H1 (cell line): ENCODE results near the gene SLC25A22. TPM values are rescaled to one million over a fixed set of nuclear protein-coding genes. Genes with fewer than 3 reads are reported as not detected.
A peak's percentile ranks its signal among the peaks of the same experiment; 100 is the strongest.

Source experiments
- CTCF ChIA-PET: fragments of 300-600 bp; sonication (Branson Sonifier 250); formaldehyde crosslinking; loops from one replicate; lab custom pipeline; 2021; ENCODE audit not compliant: partially characterized antibody; lab: Charles Lee
- POLR2A ChIA-PET: fragments of 300-600 bp; sonication (Branson Sonifier 250); formaldehyde crosslinking; loops from one replicate; lab custom pipeline; 2021; ENCODE audit warnings: inconsistent platforms; ENCODE audit not compliant: partially characterized antibody; lab: Charles Lee
- DNase-seq, 2 experiments: peaks; one replicate each; pipeline versions ENCODE4 v3.0.0 to v3.0.0-alpha.2; 2010 to 2022; ENCODE audit warnings: low spot score in 2 of 2, low read depth in 1 of 2, mixed read lengths in 1 of 2
- FAIRE-seq: peaks from 2 replicates; lab custom pipeline; 2011; peaks lifted over from hg19 to GRCh38; lab: Jason Lieb, UNC
- H2AFZ ChIP-seq: 2 replicates; pipeline ENCODE4 v1.8.1; 2012; ENCODE audit warnings: low read length, inconsistent platforms
- H2AK5ac ChIP-seq: 2 replicates; pipeline ENCODE4 v1.6.1; 2013; ENCODE audit warnings: low read depth, low read length
- H2BK120ac ChIP-seq: replicated peaks from 2 replicates; pipeline ENCODE3; 2013; ENCODE audit warnings: low read depth, low read length, inconsistent platforms
- H2BK12ac ChIP-seq: 2 replicates; pipeline ENCODE4 v1.6.1; 2013; ENCODE audit warnings: low read depth, low read length
- H2BK15ac ChIP-seq: 2 replicates; pipeline ENCODE4 v1.6.1; 2013; ENCODE audit warnings: low read length
- H2BK20ac ChIP-seq: 2 replicates; pipeline ENCODE4 v1.6.1; 2013; ENCODE audit warnings: low read length
- H2BK5ac ChIP-seq: 2 replicates; pipeline ENCODE4 v1.6.1; 2013; ENCODE audit warnings: low read depth, low read length
- H3K14ac ChIP-seq: 2 replicates; pipeline ENCODE4 v1.6.1; 2013; ENCODE audit warnings: inconsistent platforms; ENCODE audit not compliant: insufficient read length
- H3K18ac ChIP-seq: 2 replicates; pipeline ENCODE4 v1.6.1; 2013; ENCODE audit warnings: low read length; ENCODE audit errors: extremely low read depth
- H3K23ac ChIP-seq: 2 replicates; pipeline ENCODE4 v1.6.1; 2013; ENCODE audit warnings: inconsistent platforms; ENCODE audit not compliant: insufficient read length
- H3K23me2 ChIP-seq: 2 replicates; pipeline ENCODE4 v1.6.1; 2013; ENCODE audit warnings: low read depth, low read length
- H3K27ac ChIP-seq: 2 replicates; pipeline ENCODE4 v1.6.1; 2011; ENCODE audit warnings: low read depth, low read length, inconsistent platforms
- H3K27me3 ChIP-seq, 4 experiments: replicated peaks in 1 of 4; 1 replicate in 1 of 4; 2 replicates in 3 of 4; pipeline versions ENCODE4 v1.6.1 to v1.8.1; 2011 to 2013; ENCODE audit warnings: low read length in 3 of 4, mild to moderate bottlenecking in 3 of 4, inconsistent platforms in 2 of 4, mixed read lengths in 2 of 4, moderate library complexity in 1 of 4; ENCODE audit not compliant: control insufficient read depth in 3 of 4, insufficient read depth in 3 of 4; ENCODE audit errors: extremely low read depth in 1 of 4
- H3K36me3 ChIP-seq, 4 experiments: 2 replicates each; pipeline versions ENCODE4 v1.6.1 to v1.8.1; 2011 to 2013; ENCODE audit warnings: mild to moderate bottlenecking in 4 of 4, low read length in 3 of 4, moderate library complexity in 2 of 4, control low read depth in 1 of 4, inconsistent platforms in 1 of 4; ENCODE audit not compliant: insufficient read depth in 4 of 4, control insufficient read depth in 2 of 4
- H3K4ac ChIP-seq: replicated peaks from 2 replicates; pipeline ENCODE3; 2013; ENCODE audit warnings: low read length, low read depth, mixed read lengths, inconsistent platforms; ENCODE audit not compliant: insufficient read length
- H3K4me1 ChIP-seq, 4 experiments: replicated peaks in 1 of 4; 1 replicate in 1 of 4; 2 replicates in 3 of 4; pipeline versions ENCODE4 v1.6.1 to v1.8.1; 2011 to 2013; ENCODE audit warnings: low read length in 3 of 4, inconsistent platforms in 2 of 4, mixed read lengths in 1 of 4; ENCODE audit not compliant: insufficient read depth in 4 of 4, control insufficient read depth in 3 of 4
- H3K4me2 ChIP-seq, 2 experiments: 2 replicates each; pipeline versions ENCODE4 v1.6.1 to v1.8.1; 2011 to 2013; ENCODE audit warnings: low read depth in 2 of 2, low read length in 2 of 2, control low read depth in 1 of 2, inconsistent platforms in 1 of 2, mild to moderate bottlenecking in 1 of 2; ENCODE audit not compliant: insufficient read depth in 1 of 2
- H3K4me3 ChIP-seq, 4 experiments: fragments of 200-600, 300-600 bp in 1 of 4; sonication (generic), shearing (Covaris generic), sonication (Bioruptor Twin) in 1 of 4; 2 replicates each; pipeline versions ENCODE4 v1.5.1 to v1.8.1; 2011 to 2016; ENCODE audit warnings: low read length in 4 of 4, low read depth in 3 of 4, control low read depth in 2 of 4, inconsistent platforms in 2 of 4, mild to moderate bottlenecking in 2 of 4, mixed read lengths in 1 of 4, moderate library complexity in 1 of 4; ENCODE audit not compliant: insufficient read depth in 2 of 4; ENCODE audit errors: extremely low read depth in 1 of 4
- H3K56ac ChIP-seq: replicated peaks from 2 replicates; pipeline ENCODE3; 2013; ENCODE audit warnings: low read depth, mild to moderate bottlenecking, mixed read lengths, low read length, inconsistent platforms; ENCODE audit not compliant: insufficient read length
- H3K79me1 ChIP-seq: 2 replicates; pipeline ENCODE4 v1.6.1; 2013; ENCODE audit warnings: low read depth, low read length, control low read depth
- H3K79me2 ChIP-seq, 2 experiments: 2 replicates each; pipeline versions ENCODE4 v1.6.1 to v1.8.1; 2012 to 2013; ENCODE audit warnings: low read length in 2 of 2, mild to moderate bottlenecking in 2 of 2, inconsistent platforms in 1 of 2; ENCODE audit not compliant: insufficient read depth in 2 of 2, control insufficient read depth in 1 of 2
- H3K9ac ChIP-seq, 4 experiments: replicated peaks in 1 of 4; 1 replicate in 1 of 4; 2 replicates in 3 of 4; pipeline versions ENCODE4 v1.6.1 to v1.8.1; 2011 to 2013; ENCODE audit warnings: low read depth in 3 of 4, low read length in 3 of 4, control low read depth in 2 of 4, mild to moderate bottlenecking in 2 of 4, moderate library complexity in 2 of 4, inconsistent platforms in 1 of 4; ENCODE audit errors: extremely low read depth in 1 of 4
- H3K9me3 ChIP-seq, 2 experiments: 2 replicates each; pipeline versions ENCODE4 v1.6.1 to v1.8.1; 2012 to 2013; ENCODE audit warnings: mild to moderate bottlenecking in 2 of 2, moderate library complexity in 2 of 2, control low read depth in 1 of 2, inconsistent platforms in 1 of 2, low read depth in 1 of 2, low read length in 1 of 2, mixed read lengths in 1 of 2; ENCODE audit not compliant: insufficient read depth in 2 of 2
- H4K20me1 ChIP-seq, 2 experiments: replicated peaks in 1 of 2; 2 replicates each; pipeline versions ENCODE3 to v1.8.1; 2011 to 2013; ENCODE audit warnings: inconsistent platforms in 2 of 2, low read length in 2 of 2, mild to moderate bottlenecking in 1 of 2; ENCODE audit not compliant: insufficient read depth in 2 of 2, control insufficient read depth in 1 of 2
- H4K5ac ChIP-seq: 2 replicates; pipeline ENCODE4 v1.6.1; 2013; ENCODE audit warnings: low read length, low read depth, mixed read lengths, inconsistent platforms; ENCODE audit not compliant: insufficient read length
- H4K8ac ChIP-seq: 2 replicates; pipeline ENCODE4 v1.8.0; 2013; ENCODE audit warnings: mild to moderate bottlenecking, moderate library complexity, low read length, inconsistent platforms; ENCODE audit not compliant: insufficient read depth; ENCODE audit errors: extremely low read depth
- H4K91ac ChIP-seq: replicated peaks from 2 replicates; pipeline ENCODE3; 2013; ENCODE audit warnings: low read length, mixed read lengths, inconsistent platforms; ENCODE audit not compliant: insufficient read length
- CBX5 ChIP-seq: fragments of 300-800, 300-1000 bp; sonication (generic); IDR thresholded peaks from 2 replicates; pipeline ENCODE4 v1.7.1; 2016; ENCODE audit warnings: antibody characterized with exemption, low read length, low read depth
- CBX8 ChIP-seq: fragments of 300-800, 300-1000 bp; sonication (generic); IDR thresholded peaks from 2 replicates; pipeline ENCODE4 v1.7.1; 2016; ENCODE audit warnings: low read depth, low read length, borderline replicate concordance
- JUND ChIP-seq: IDR thresholded peaks from 2 replicates; pipeline ENCODE4 v1.6.1; 2011; ENCODE audit warnings: mild to moderate bottlenecking, improper control_type of control experiment, low read length
- POU5F1 ChIP-seq: IDR thresholded peaks from 2 replicates; pipeline ENCODE4 v1.6.1; 2011; ENCODE audit warnings: low read depth, mild to moderate bottlenecking, low read length, moderate library complexity
- RNF2 ChIP-seq: fragments of 200-900, 300-1000 bp; sonication (generic); IDR thresholded peaks from 2 replicates; pipeline ENCODE4 v1.7.1; 2016; ENCODE audit warnings: borderline replicate concordance, low read depth, mild to moderate bottlenecking, antibody characterized with exemption, low read length; ENCODE audit not compliant: poor library complexity, severe bottlenecking; ENCODE audit errors: missing control alignments
- SAP30 ChIP-seq: fragments of 300-600 bp; sonication (generic); IDR thresholded peaks from 2 replicates; pipeline ENCODE4 v1.7.1; 2012; ENCODE audit warnings: low read length, moderate library complexity, mild to moderate bottlenecking, inconsistent platforms; ENCODE audit not compliant: insufficient read depth, insufficient replicate concordance
- SRF ChIP-seq: IDR thresholded peaks from 2 replicates; pipeline ENCODE4 v1.6.1; 2011; ENCODE audit warnings: mild to moderate bottlenecking, low read depth, low read length, moderate library complexity
- ZNF274 ChIP-seq: IDR thresholded peaks from 2 replicates; pipeline ENCODE4 v1.7.0; 2012; ENCODE audit warnings: low read length, borderline replicate concordance; ENCODE audit errors: extremely low read depth
- WGBS, 2 experiments: shearing (Covaris generic) in 1 of 2; methylation state at CpG; one replicate each; pipeline versions ENCODE4 v1.1.6 to v1.1.7; 2013 to 2015; ENCODE audit warnings: low lambda C conversion rate in 2 of 2, mixed read lengths in 2 of 2, inconsistent platforms in 1 of 2, low coverage in 1 of 2, missing lambda C conversion rate in 1 of 2; ENCODE audit not compliant: insufficient replicate concordance in 2 of 2, insufficient coverage in 1 of 2, insufficient read length in 1 of 2; ENCODE audit errors: extremely low coverage in 1 of 2, missing lambda C conversion rate in 1 of 2; 5-methylcytosine and 5-hydroxymethylcytosine counted together
- polyA plus RNA-seq, 7 experiments: library from polyadenylated mRNA; depleted of rRNA in 3 of 7; stranded (reverse) in 5 of 7; unstranded in 2 of 7; fragments of >200 nt in 5 of 7; fragments of 200-250 nt in 2 of 7; gene quantifications; 1 replicate in 5 of 7; 2 replicates in 1 of 7; 4 replicates in 1 of 7; pipeline versions ENCODE4 v1.2.1 to v1.2.3, GENCODE V29; 2011 to 2013; ENCODE audit warnings: missing spikeins in 2 of 7, mixed read lengths in 2 of 7
- total RNA-seq: library from RNA; stranded (reverse); fragmentation: NEBNext Ultra II Directional; extraction: Animal tissue kit (Norgen Biotek cat#: 25700); gene quantifications from 2 replicates; pipeline ENCODE4 v1.2.1, GENCODE V29; 2021

SLC25A22 gene
- total and polyA plus RNA-seq, 2 of the 8 experiments (the other 6 are each of a cell fraction or from before 2014, with no cell fraction given): 31.5 to 48.0 TPM

DNA sequence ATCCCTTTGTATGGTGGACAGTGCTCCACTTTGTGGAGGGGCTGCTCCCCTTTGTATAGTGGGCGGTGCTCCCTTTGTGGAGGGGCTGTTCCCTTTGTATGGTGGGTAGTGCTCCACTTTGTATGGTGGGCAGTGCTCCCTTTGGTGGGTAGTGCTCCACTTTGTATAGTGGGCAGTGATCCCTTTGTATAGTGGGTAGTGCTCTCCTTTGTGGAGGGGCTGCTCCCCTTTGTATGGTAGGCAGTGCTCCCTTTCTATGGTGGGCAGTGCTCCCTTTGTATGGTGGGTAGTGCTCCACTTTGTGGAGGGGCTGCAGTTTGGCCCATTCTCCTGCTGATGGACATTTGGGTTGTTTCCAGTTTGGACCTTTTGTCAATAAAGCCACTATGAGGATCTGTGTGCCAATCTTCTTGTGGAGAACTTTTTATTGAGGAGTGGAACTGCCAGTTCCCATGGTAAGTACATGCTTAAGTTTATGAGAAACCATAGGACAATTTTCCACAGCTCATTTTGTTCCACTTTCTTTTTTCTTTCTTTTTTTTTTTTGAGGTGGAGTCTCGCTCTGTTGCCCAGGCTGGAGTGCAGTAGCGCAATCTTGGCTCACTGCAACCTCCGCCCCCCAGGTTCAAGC, 55.4 kb downstream of the SLC25A22 start:
- Histone ChIP-seq H3K36me3 (no peaks in the 10 kb centered on the region), H3K9me3 (no peaks in the 10 kb centered on the region), H3K4ac (peak overlapping the region; percentile 24), H3K18ac (0 out of 2 replicates have a peak overlapping the region, but pooled peaks have one; percentile 9), H3K79me1 (no peaks in the 10 kb centered on the region), H2BK120ac (peak overlapping the region; percentile 76), H3K9ac (no peak overlapping the region; a peak in 1 of 7 replicates), H2AK5ac (peak overlapping the region; percentile 47; the same call in 1 of the 2 replicates), H2AFZ (no peak overlapping the region), H3K4me2 (no peak overlapping the region; a peak in 1 of 4 replicates), H3K23ac (no peak overlapping the region), H4K20me1 (no peaks in the 10 kb centered on the region), H3K56ac (no peak overlapping the region), H2BK12ac (peak overlapping the region; percentile 73; the same call in 1 of the 2 replicates), H2BK5ac (peak overlapping the region; percentile 26; the same call in 1 of the 2 replicates), H3K14ac (no peak overlapping the region), H2BK20ac (peak overlapping the region; percentile 84; the same call in 1 of the 2 replicates), H4K8ac (no peak overlapping the region), H3K4me3 (no peak overlapping the region), H3K4me1 (peaks cover 0 to 9% (median 0%) of the 10 kb centered on the region in 4 experiments; a peak in 2 of 7 replicates), H3K27ac (no peak overlapping the region), H2BK15ac (peak overlapping the region; percentile 38; the same call in 1 of the 2 replicates), H3K27me3 (no peaks in the 10 kb centered on the region), H3K79me2 (peaks cover 2 to 4% of the 10 kb centered on the region in 2 experiments; a peak in 2 of 4 replicates), H4K91ac (peak overlapping the region; percentile 83), H3K23me2 (peaks cover 2% of the 10 kb centered on the region; the same call in 1 of the 2 replicates), H4K5ac (peak overlapping the region; percentile 35)
- FAIRE-seq: no peak
- WGBS, 2 experiments: 92% methylated on average over 1 of the region's 4 CpGs; no CpG with 5 or more reads in 1 of the 2 experiments
- POLR2A ChIA-PET: interaction anchor here (1.4 to 32.3 kb wide), 6 partner anchors 15 to 104 kb away, joined by 3 to 636 read pairs (median 18); partner anchors contain the start of genes DEAF1, EPS8L2, GATD1 and TMEM80
- DNase-seq: no peak
- CTCF ChIA-PET: interaction anchor here (9.2 to 26.9 kb wide), 2 partner anchors 16 to 17 kb away, joined by 105 to 395 read pairs; no protein-coding TSS in a partner anchor
- TF ChIP-seq SAP30: no peak
- TF ChIP-seq SRF: no peak
- no peak for TF ChIP-seq CBX5
- TF ChIP-seq CBX8: no peak
- TF ChIP-seq ZNF274: no peak
- TF ChIP-seq RNF2: no peak
- no peak for TF ChIP-seq POU5F1
- TF ChIP-seq JUND: no peak
